ENCODE measurements around the gene HSPD1. TPM values are rescaled to one million over a fixed set of nuclear protein-coding genes. Genes with fewer than 3 reads are reported as not detected.
"Not testable (repeated sequence)": the region's sequence is repeated elsewhere in the genome, so short reads cannot be mapped to it uniquely, and the experiment has no call there.

HSPD1 gene
- total RNA-seq, 4 donors from 2014 or later = 82.0 to 104 (median 88.2) TPM

GRCh38 chr2:197453914-197454398, 45.7 kb downstream of the HSPD1 start:
- DNase-seq (peak; percentile 75 to 80), ATAC-seq (peak; percentile 83 to 89)
- no peaks in the 10 kb centered on the region for H3K9me3 ChIP-seq
- no peaks in the 10 kb centered on the region for H3K36me3 ChIP-seq
- H3K4me1 ChIP-seq = peaks cover 16 to 19% of the 10 kb centered on the region in 2 donors
- intact Hi-C loops (cut with DNase I; ENCODE audit: low total_unique reads) = loop anchor here (1.0 to 5.0 kb wide), 4 partner anchors 19 to 253 kb away; partner anchors contain the start of genes HSPE1, MARS2, MOB4 and SF3B1
- peak overlapping the region; percentile 78 to 94 (median 84) for H3K4me3 ChIP-seq
- TF ChIP-seq, protein P1, sequence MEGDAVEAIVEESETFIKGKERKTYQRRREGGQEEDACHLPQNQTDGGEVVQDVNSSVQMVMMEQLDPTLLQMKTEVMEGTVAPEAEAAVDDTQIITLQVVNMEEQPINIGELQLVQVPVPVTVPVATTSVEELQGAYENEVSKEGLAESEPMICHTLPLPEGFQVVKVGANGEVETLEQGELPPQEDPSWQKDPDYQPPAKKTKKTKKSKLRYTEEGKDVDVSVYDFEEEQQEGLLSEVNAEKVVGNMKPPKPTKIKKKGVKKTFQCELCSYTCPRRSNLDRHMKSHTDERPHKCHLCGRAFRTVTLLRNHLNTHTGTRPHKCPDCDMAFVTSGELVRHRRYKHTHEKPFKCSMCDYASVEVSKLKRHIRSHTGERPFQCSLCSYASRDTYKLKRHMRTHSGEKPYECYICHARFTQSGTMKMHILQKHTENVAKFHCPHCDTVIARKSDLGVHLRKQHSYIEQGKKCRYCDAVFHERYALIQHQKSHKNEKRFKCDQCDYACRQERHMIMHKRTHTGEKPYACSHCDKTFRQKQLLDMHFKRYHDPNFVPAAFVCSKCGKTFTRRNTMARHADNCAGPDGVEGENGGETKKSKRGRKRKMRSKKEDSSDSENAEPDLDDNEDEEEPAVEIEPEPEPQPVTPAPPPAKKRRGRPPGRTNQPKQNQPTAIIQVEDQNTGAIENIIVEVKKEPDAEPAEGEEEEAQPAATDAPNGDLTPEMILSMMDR (IDR thresholded peaks at IDR 0.05 in 4 of 5, conservative IDR thresholded peaks at IDR 0.05 in 1 of 5) = no peak
- TF ChIP-seq POLR2A (IDR thresholded peaks at IDR 0.05) = no peak
- in situ Hi-C loops (cut with MboI; ENCODE audit: low sequenced_read_pairs in 4 of 4) = loop anchor here in 1 of 4 donors (10.0 kb wide), 1 partner anchor 51 kb away; the partner anchor contains the start of gene HSPE1
- H3K27me3 ChIP-seq = no peaks in the 10 kb centered on the region
- H3K27ac ChIP-seq = peak overlapping the region; percentile 93 to 100 (median 98)

GRCh38 chr2:197453123-197453913, 46.3 kb downstream of the HSPD1 start, which contains the start of gene COQ10B:
Gene COQ10B, plus strand, starts transcription at chr2:197453552. Its CDS starts 9 bp downstream, at chr2:197453561.
- peak; percentile 100 for DNase-seq
- peak; percentile 91 to 95 for ATAC-seq
- Histone ChIP-seq H3K4me3 (peak within 1 kb of the TSS; percentile 78 to 94 (median 84)), H3K9me3 (no peaks in the 10 kb centered on the region), H3K27ac (peak within 1 kb of the TSS; percentile 93 to 100 (median 98)), H3K36me3 (no peaks in the 10 kb centered on the region), H3K4me1 (peaks cover 11 to 19% of the 10 kb centered on the region in 2 donors), H3K27me3 (no peaks in the 10 kb centered on the region)
- in situ Hi-C loops (cut with MboI; ENCODE audit: low sequenced_read_pairs in 4 of 4) = loop anchor here in 1 of 4 donors (10.0 kb wide), 1 partner anchor 51 kb away; the partner anchor contains the start of gene HSPE1
- TF ChIP-seq, protein P1 (IDR thresholded peaks at IDR 0.05 in 4 of 5, conservative IDR thresholded peaks at IDR 0.05 in 1 of 5) = peak in 4 of 5 experiments; percentile 10 to 52 (median 30)
- TF ChIP-seq POLR2A (IDR thresholded peaks at IDR 0.05) = peak; percentile 89 to 91
- intact Hi-C loops (cut with DNase I; ENCODE audit: low total_unique reads) = loop anchor here (1.0 to 5.0 kb wide), 4 partner anchors 18 to 254 kb away; partner anchors contain the start of genes HSPE1, MARS2, MOB4 and SF3B1

DNA sequence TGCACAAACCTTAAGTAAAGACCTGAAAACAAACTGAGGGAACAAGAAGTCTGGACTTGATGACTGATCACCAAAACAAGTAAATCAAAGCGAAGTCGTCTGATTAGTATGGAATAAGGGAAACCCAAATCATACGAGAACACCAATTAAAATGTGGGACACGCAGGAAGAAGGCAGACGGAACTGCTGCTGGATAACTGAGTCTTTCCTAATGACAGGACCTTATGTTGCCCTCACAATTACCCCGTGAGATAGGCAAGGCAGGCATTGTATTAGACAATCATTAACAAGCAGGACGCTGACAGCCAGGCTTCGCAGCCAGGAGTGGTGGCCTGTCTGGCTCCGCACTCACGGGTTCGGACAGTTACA, 46.9 kb downstream of the HSPD1 start:
- Histone ChIP-seq H3K27me3 (no peaks in the 10 kb centered on the region), H3K4me1 (peaks cover 11 to 19% of the 10 kb centered on the region in 2 donors), H3K27ac (peak overlapping the region; percentile 93 to 100 (median 96)), H3K36me3 (no peaks in the 10 kb centered on the region), H3K9me3 (no peaks in the 10 kb centered on the region), H3K4me3 (peak overlapping the region; percentile 63 to 94 (median 76))
- intact Hi-C loops (cut with DNase I; ENCODE audit: low total_unique reads) = loop anchor here (1.0 to 5.0 kb wide), 4 partner anchors 17 to 255 kb away; partner anchors contain the start of genes HSPE1, MARS2, MOB4 and SF3B1
- TF ChIP-seq, protein P1 (IDR thresholded peaks at IDR 0.05 in 4 of 5, conservative IDR thresholded peaks at IDR 0.05 in 1 of 5) = no peak
- TF ChIP-seq POLR2A (IDR thresholded peaks at IDR 0.05) = no peak
- peak; percentile 33 to 43 for ATAC-seq
- DNase-seq = no peak
- in situ Hi-C loops (cut with MboI; ENCODE audit: low sequenced_read_pairs in 4 of 4) = loop anchor here in 1 of 4 donors (10.0 kb wide), 1 partner anchor 52 kb away; the partner anchor contains the start of gene HSPE1

DNA sequence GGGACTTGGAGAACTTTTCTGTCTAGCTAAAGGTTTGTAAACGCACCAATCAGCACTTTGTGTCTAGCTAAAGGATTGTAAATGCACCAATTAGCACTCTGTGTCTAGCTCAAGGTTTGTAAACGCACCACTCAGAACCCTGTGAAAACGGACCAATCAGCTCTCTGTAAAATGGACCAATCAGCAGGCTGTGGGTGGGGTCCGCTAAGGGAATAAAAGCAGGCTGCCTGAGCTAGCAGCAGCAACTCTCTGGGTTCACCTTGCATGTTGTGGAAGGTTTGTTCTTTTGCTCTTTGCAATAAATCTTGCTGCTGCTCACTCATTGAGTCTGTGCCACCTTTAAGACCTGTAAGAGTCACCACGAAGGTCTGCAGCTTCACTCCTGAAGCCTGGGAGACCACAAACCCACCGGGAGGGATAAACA, 48.7 kb downstream of the HSPD1 start:
- not testable (repeated sequence) for H3K36me3 ChIP-seq, H3K27me3 ChIP-seq, H3K27ac ChIP-seq, ATAC-seq, DNase-seq, H3K9me3 ChIP-seq, H3K4me3 ChIP-seq
- intact Hi-C loops (cut with DNase I; ENCODE audit: low total_unique reads) (loop anchor here (5.0 kb wide), 1 partner anchor 256 kb away; the partner anchor contains the start of gene MARS2), in situ Hi-C loops (cut with MboI; ENCODE audit: low sequenced_read_pairs in 4 of 4) (loop anchor here in 1 of 4 donors (10.0 kb wide), 1 partner anchor 54 kb away; the partner anchor contains the start of gene HSPE1)
- H3K4me1 ChIP-seq = peaks cover 11 to 19% of the 10 kb centered on the region in 2 donors
